ENCODE results near the gene SCUBE1.

DNA sequence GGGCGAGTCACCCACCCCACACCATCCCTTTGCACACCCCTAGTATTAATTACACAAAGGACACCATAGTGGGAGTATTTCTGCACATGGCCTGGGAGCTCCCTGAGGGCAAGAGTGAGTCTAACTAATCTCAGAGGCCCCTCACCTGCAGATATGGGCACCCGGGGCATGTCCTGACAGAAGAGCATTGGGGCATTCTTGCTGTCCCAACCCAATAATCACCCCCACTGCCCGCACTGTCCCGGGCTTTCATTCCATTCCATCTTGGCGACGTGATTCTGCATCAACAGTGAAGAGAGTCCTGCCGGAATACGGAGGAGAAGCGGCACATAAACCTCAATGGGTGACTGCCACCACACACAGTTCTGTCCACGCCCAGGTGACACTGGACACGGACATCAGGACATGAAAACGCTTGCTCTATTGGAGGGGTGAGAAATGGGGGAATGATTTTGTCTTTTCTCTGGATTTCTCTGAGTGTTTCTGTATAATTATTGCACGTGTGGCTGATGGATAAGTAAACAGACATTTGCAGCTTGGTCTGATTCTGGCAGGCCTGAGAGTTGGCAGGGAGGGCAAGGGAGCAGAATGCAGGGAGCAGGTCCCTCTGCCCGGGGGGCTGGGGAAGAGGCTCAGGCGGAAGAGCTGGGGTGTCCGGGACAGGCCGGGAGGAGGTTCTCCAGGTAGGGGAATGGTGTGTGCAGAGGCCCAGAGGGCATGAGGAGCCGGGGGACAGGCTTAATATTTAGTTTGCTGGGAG is 38.2 kb downstream of the SCUBE1 start:
- TF ChIP-seq GATA2 (IDR thresholded peaks at IDR 0.05; ENCODE audit: low read depth, low read length), result no peak
- no peak for TF ChIP-seq GATA3 (IDR thresholded peaks at IDR 0.05; ENCODE audit: low read depth, low read length)
